NCI-H748 (cell line): ENCODE measurements around the gene ANKRD33.

ENCODE experiments used
- DNase-seq: peaks from one replicate; lab custom pipeline; 2025; ENCODE audit not compliant: unreplicated experiment; lab: John Stamatoyannopoulos, UW

The ANKRD33 gene

DNA sequence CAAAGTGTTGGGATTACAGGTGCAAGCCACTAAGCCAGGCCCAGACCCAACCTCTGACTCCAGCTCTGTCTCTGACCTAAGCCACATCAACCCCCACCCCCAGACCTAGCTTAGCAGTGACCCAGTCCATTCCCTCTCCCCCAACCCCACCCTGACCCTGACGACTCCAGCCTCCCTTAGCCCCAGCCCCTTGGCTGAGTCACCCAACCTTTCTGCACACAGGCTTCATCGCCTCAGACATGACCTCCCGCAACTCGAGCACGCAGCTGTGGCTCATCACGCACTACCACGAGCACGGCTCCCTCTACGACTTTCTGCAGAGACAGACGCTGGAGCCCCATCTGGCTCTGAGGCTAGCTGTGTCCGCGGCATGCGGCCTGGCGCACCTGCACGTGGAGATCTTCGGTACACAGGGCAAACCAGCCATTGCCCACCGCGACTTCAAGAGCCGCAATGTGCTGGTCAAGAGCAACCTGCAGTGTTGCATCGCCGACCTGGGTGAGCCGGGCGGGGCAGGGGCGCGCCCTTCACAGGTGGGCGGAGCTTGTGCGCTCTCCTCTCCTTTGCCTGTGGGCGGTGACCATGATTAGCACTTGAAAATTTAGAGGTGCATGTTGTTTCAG, 27.2 kb downstream of the ANKRD33 start:
- DNase-seq, result peak; percentile 9

GRCh38 chr12:51915951-51916350, 28.0 kb downstream of the ANKRD33 start:
- no peak for DNase-seq

GRCh38 chr12:51917041-51917590, 29.2 kb downstream of the ANKRD33 start:
- DNase-seq, result no peak

DNA sequence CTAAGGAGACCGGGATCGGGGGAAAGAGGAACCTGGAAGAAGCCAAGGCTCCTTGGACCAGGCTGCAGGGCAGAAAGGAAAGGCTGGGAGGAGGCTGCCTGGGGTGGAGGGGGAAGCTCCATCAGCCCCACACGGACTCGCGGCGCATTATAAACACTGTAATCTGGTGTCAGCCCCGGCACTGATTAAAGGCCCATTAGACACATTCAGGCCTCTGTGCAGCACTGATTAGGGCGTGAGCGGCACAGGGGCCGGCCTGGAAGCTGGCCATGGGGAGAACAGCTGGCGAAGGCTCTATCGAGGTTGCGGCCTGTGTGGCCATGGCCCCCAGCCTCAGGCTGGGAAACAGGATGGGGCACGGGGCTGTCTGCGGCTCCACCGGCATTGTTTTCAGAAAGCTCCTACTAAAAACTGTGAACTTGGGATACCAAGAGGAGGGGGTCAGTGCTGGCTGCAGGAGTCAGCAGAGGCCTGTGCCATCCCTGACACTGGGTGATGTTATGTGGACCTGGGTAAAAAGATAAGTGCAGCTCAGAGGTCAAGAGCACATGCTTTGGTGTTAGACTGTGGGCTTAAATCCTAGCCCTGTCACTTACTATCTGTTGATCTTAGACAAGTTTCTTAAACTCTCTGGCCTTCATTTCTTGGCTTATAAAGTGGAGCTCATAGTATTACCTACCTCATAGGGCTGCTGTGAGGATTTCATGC, 30.0 kb downstream of the ANKRD33 start:
- peak; percentile 20 for DNase-seq

DNA sequence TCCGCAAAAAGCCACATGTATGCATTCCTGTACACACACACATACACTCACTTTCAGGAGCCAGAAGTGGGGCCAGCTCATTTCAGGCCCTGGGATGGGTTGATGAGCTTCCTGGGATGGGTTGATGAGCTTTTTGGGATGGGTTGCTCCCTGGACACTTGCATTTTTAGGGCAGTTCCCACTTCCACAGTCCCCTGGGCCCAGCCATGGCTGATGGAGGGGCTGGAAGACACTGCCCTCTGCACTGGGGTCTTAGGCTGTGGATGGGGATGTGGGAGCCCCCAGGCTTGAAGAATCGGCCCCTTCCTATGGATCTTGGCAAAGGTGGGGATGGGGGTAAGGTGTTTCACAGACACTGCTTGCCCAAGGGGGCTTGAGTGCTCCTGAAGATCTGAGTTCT, 32.1 kb downstream of the ANKRD33 start:
- DNase-seq, result no peak

DNA sequence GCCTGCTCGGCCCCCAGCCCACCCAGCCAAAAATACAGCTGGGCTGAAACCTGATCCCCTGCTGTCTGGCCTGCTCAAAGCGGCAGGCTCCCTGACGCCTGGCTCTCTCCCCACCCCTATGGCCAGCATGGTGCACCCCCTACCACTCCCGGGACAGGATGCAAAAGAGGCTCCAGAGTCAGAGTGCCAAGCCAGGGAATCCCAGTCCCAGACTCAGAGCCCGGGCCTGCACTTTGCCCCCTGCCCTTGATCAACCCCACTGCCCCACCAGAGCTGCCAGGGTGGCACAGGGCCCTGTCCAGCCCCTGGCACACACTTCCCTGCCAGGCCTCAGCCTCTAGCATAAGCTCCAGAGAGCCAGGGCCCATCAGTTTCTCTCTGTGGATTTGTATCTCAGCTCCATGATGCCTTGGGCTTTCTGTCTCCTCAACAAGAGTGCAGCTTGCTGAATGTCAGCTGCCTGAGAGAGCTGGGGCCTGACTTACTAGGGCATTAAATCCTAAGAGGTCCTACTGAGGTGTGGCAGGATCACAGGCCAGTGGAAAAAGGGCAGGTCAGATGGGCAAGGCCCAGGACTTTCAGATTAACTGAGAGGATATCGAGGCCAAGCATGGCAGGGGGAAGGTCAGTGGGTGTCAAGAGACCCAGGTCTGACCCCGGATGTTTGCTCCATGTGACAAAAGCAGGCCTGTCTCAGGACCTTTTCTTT, 33.3 kb downstream of the ANKRD33 start:
- no peak for DNase-seq

GRCh38 chr12:51922146-51922545, 34.2 kb downstream of the ANKRD33 start:
- DNase-seq, result no peak

DNA sequence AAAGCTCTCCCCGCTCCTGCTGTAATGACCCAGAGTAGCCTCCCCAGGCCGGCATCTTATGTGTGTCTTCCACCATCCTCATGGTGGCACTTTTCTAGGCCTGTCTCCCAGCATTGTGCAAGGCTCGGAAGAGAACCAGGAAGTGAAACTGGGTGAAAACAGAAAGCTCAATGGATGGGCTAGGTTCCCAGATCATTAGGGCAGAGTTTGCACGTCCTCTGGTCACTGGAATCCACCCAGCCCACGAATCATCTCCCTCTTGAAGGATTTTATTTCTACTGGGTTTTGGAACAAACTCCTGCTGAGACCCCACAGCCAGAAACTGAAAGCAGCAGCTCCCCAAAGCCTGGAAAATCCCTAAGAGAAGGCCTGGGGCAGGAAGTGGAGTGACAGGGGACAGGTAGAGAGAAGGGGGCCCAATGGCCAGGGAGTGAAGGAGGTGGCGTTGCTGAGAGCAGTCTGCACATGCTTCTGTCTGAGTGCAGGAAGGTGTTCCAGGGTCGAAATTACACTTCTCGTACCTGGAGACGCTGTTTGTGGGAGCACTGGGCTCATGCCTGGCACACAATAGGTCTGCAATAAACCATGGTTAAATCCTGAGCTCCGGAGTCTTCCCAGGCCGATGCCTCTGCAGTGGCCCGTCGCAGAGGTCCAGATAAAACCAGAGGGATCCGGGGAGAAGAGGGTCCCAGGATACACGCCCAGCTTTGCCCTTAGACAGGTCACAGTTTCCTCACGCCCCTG, 35.0 kb downstream of the ANKRD33 start:
- DNase-seq, result no peak

DNA sequence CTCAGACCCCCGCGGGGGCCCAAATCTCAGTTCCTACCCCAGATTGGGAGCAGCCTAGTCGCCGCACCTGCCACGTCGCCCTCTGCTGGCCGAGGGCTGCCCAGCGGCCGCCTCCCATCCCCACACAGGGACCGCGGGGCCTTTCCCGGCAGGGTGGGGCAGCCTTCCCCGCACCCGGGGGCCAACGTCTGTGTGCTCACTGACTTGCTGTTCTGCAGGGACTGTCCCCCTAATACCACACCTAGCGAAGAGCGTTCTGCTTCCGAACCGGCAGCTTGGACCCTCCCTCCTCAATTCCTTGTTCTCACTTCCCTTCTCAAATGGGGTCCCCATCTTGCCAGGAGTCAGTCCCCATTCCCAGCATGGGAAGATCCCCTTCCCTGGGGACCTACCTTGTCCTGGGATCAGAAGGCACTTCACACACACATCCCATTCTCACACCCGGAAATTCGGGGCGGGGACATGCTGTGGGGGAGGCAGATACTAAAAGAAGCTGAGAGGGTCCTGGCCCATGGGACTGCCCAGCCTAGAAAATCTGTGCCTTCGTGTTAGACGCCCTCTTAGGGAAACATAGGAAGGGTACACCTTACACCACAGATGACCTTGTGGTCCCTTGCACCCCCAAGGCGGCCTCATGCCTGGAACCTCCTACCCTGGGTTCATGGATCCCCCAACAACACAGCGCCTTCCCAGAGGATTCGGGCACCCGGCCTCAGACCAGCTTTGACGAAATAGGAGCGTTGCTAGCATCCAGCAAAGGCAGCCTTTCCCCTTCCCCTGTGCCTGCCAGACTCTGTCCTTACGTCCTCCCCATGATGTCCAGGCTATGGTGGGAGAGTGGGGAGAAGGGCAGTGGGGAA, 35.8 kb downstream of the ANKRD33 start:
- no peak for DNase-seq

DNA sequence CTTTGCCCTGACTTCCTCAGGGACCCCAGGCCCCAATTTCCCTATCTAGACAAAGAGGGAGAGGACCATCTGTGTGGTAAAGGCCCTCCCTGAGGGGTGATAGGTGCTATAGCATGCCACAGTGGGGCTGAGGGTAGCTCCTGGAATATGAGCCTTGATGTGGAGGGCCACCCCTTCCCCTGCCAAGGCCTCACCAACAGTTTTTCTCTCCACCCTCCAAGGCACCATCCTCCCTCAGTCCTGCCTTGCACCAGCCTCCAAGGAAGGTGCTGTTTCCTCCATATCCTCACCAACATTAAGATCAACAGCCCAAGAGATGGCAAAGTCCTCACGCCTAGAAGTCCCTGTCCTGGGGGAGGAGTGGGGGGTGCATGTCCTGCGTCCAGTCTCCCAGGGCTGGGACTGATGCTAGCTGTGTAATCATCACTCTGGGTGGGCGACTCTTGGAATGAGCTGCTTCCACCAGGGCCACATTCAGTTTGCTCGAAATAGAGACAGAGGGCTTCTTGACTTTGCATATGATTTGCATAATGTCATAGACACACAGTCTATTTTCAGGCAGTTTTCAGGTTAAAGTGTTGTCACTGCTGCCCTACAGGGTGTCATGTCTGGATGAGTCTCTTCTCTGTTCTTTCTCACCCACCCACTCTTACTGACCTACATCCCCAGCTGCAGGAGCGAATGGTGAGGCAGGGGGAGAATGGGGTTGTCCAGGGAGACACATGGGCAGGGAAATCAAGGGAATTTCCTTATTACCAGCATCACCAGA, 36.8 kb downstream of the ANKRD33 start:
- DNase-seq, result no peak

DNA sequence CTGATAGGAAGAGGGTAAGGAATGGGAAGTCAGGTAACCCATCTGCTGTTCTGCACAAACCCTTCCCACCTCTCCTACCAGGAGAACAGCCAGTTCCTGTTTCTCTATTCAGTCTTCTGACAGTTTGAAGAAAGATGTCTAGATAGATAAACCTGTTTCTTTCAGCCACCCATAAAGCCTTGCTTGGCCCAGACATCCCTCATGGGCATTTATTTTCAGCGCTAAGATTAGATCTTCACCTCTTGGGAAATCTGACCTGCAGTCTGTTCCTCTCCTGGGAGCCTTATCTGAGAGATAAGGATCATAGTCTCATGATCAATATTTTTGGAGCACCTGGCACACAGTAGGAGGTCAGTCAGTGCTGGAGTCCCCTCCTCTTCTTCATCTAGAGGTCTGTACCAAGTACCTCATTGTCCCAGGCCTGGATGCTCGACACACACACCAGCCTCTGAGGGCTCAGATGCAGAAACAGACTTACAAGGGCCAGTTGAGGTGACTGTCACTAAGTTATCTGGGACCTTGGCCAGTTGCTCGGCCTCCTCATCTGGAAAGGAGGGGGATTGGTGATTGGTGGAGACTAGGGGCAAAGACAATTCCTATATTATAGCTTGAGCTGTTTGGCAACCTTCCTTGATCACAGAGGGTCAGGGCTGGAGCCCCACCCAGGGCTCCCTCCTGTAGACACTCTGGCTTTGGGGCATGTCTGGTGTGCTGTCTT, 37.6 kb downstream of the ANKRD33 start:
- no peak for DNase-seq

- no peak for DNase-seq
Observed at GRCh38 chr12:51926064-51926632, 38.2 kb downstream of the ANKRD33 start.

DNA sequence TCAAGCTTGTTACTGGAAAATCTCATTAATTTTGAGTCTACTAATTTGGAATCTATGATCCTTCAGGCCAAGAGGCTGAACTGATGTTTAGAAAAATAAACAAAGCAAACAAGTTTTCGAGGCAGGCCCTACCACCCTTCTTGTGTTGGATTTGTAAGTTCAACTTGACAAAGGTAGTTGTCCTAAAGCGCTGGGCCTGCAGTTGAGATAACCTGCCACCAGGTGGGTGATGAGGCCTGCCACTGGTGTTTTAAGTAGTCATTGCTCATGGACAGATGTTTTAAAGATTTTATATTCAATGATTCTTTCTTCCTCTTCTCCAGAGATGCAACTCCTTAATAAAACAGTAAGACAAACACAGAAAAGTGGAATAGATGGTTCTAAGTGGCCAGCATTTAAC, 38.8 kb downstream of the ANKRD33 start:
- peak; percentile 26 for DNase-seq

GRCh38 chr12:51932218-51933076, 44.5 kb downstream of the ANKRD33 start:
- no peak for DNase-seq

DNA sequence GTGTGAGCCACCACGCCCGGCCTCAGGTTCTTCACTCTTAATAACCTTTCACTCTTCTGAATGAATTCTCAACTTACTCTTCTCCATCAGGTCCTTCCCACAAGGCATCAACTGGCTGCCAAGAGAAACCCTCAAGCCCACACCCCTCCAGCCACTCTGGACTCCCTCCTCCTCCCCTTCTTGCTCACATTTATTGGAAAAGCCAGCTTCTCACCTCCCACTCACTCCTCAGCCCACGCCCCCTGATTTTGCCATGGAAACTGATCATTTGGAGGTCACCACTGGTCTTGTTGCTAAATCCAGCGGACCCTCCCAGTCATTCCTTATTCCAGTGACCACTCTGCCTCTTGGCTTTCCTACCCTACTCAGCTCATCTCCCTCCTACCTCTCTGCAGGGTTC, 46.2 kb downstream of the ANKRD33 start:
- DNase-seq, result no peak

- DNase-seq, result peak; percentile 20
Observed at GRCh38 chr12:51937926-51938325, 50.0 kb downstream of the ANKRD33 start.

DNA sequence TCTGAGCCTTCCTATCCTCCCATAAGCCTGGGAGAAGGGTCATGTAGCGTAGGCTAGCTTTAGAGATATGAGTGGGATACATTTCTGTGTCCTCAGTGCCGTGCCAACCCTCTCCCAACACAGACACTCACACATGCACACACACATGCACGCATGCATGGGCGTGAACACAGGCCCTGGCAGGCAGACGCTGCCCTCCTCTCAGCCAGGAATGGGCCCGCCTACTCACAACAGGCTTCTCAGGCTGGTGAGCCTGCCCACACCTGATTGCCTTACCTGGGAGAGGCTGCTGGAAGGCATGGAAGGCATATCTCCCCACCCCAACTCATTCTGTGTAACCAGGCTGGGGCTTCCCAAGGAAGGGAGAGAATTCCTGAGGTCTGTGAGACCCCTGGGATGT, 50.8 kb downstream of the ANKRD33 start:
- no peak for DNase-seq
